Astrocyte (in vitro differentiated cells and primary cell): ENCODE data around the gene CNPY4.

ENCODE experiments used
- EZH2 ChIP-seq: IDR thresholded peaks from 2 replicates; pipeline ENCODE4 v1.6.1; 2012; ENCODE audit warnings: mild to moderate bottlenecking, low read length, inconsistent platforms; ENCODE audit not compliant: insufficient read depth
- TF ChIP-seq, protein P1 (sequence below): IDR thresholded peaks from 2 replicates; pipeline ENCODE4 v1.5.1; 2011; ENCODE audit warnings: low read depth, mild to moderate bottlenecking, inconsistent platforms, low read length, moderate library complexity; ENCODE audit not compliant: insufficient read depth

DNA sequence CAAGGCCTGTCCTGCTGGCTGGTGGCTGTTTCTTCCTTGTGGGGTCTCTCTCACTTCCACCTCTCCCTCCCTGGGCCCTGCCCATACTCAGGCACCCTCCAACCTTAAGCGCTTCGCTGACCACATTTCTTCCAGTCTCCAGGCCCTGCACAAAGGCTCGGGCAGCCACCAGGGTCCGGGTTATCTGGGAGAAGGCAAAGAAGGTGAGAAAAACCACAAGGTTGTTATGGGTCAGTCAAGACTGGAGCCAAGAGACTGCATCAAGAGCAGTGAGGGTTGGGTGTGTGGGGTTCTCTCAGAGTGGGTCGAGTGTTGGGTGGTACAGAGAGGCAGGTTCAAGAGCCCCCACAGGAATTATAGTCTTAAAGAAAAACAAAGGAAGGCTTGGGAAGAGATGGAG is 55.1 kb downstream of the CNPY4 start:
- TF ChIP-seq EZH2: no peak
- TF ChIP-seq, protein P1, sequence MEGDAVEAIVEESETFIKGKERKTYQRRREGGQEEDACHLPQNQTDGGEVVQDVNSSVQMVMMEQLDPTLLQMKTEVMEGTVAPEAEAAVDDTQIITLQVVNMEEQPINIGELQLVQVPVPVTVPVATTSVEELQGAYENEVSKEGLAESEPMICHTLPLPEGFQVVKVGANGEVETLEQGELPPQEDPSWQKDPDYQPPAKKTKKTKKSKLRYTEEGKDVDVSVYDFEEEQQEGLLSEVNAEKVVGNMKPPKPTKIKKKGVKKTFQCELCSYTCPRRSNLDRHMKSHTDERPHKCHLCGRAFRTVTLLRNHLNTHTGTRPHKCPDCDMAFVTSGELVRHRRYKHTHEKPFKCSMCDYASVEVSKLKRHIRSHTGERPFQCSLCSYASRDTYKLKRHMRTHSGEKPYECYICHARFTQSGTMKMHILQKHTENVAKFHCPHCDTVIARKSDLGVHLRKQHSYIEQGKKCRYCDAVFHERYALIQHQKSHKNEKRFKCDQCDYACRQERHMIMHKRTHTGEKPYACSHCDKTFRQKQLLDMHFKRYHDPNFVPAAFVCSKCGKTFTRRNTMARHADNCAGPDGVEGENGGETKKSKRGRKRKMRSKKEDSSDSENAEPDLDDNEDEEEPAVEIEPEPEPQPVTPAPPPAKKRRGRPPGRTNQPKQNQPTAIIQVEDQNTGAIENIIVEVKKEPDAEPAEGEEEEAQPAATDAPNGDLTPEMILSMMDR: no peak
